NCI-H187 treated with DMSO at 0.1 percent for 48 hours (cell line): ENCODE measurements around the gene BRPF1.
A peak's percentile ranks its signal among the peaks of the same experiment; 100 is the strongest.

Experiments
- DNase-seq: peaks from one replicate; lab custom pipeline; 2025; lab: John Stamatoyannopoulos, UW

The BRPF1 gene

GRCh38 chr3:9701711-9702110 is 29.8 kb upstream of the BRPF1 start:
- DNase-seq, result no peak

DNA sequence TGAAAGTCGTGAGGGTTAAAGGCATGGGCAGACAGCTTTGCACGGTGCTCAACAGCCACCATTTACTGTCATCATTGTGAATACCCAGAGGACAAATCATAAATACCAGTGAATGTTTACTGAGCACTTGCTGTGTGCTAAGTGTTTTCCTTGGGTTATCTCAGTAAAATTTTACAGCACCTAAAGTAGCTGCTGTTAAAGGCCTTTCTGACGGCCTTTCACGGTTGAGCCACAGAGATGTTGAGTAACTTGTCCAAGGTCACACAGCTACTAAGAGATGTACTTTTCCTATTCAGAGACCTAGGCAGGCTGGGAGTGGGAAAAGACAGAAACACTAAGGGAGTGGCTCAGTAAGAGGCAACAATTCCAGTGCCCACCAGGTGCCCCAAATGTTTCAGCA is 28.3 kb upstream of the BRPF1 start:
- DNase-seq, result no peak

DNA sequence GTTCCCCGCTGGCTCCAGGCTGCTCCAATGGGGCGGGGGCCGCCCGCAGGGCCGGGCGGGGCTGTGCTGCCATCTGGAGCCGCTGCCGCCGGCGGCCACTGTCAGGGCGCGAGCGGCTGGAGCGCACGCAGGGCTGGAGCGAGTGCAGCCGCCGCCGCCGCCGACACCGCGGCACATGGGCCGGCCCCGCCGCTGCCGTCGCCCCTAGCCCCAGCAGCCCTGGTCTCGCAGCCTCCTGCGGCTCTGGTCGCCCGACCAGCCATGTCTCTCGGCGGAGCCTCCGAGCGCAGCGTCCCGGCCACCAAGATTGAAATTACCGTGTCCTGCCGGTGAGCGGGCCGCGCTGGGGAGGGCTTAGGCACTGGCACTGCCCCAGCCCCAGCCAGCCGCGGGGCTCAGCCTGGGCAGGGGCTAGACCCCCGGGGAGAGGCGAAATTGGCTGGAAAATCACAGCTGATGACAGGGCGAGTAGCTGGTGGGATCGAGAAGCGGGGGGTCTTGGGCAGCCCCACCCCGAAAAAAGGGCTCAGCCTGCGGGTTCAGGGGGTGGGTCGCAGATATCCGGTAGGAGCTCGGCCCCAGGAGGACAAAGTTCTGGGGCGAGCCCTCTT is 27.7 kb upstream of the BRPF1 start, which contains the start of gene CPNE9:
Gene CPNE9 (plus strand): TSS at position 98 of the 611 bp plus-strand sequence. CDS start 164 bp downstream, at position 262.
- no peak for DNase-seq

- no peak for DNase-seq
Observed at GRCh38 chr3:9704347-9705322, 26.9 kb upstream of the BRPF1 start.

- no peak for DNase-seq
Observed at GRCh38 chr3:9710174-9710739, 21.3 kb upstream of the BRPF1 start.

DNA sequence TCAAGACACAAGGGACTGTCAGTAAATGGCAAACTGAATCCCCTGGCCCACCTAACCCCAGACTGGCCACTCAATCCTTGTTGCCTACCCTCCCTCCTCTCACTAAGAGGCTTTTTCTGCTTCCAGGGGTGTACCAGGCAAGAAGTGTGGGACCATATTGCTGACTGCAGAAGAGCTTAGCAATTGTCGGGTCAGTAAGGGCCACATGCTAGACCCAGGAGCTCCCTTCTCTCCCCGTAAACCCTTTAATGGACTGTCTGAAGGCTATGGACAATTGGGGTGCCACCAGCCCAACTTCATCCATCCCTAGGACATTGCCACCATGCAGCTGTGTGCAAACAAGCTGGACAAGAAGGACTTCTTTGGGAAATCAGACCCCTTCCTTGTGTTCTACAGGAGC is 19.1 kb upstream of the BRPF1 start:
- no peak for DNase-seq

GRCh38 chr3:9713142-9713541 is 18.4 kb upstream of the BRPF1 start:
- no peak for DNase-seq

DNA sequence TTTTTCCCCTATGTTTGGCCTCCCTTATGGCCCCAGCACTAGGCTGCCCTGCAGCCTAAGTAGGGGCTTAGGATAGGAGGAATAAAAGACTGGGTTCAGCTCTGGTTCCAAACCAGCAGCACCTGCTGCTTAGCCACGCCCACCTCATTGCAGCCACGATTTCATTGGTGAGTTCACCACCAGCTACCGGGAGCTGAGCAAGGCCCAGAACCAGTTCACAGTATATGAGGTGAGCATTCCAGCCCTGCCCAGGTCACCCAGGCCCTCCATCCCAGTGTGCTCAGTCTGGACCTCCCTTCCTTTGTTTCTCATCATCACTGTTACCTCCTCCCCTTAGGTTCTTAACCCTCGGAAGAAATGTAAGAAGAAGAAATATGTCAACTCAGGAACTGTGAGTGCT is 16.4 kb upstream of the BRPF1 start:
- DNase-seq, result no peak

DNA sequence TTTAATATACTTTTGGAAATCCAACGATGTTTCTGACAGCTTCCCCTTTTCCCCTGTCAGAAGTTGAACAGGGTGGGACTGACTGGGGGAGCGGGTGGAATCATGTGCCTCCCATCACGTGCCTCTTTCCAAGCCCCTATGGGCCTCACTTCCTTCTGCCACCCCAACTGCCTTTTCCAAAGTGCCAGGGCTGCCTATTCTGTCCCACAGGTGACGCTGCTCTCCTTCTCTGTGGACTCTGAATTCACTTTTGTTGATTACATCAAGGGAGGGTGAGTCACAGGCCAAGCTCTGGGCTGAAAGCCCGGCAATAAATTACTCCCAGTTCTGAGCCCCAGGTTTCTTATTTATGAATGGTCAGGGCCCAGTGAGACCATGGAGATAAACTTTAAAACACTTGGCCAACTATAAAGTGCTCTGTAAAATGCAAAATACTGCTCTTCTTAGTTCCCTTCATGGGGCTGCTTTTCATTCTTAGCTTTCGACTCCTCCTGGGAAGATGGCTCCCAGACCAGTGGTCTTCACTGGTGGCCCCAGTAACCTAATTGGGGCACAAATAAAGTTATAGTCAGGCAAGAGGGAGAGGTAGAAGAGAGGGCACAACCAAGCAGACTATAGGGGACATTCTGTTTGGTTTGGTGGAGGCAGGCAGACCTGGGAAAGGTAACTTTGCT is 15.6 kb upstream of the BRPF1 start:
- DNase-seq, result no peak

- DNase-seq, result no peak
Observed at GRCh38 chr3:9716801-9717555, 14.6 kb upstream of the BRPF1 start.

DNA sequence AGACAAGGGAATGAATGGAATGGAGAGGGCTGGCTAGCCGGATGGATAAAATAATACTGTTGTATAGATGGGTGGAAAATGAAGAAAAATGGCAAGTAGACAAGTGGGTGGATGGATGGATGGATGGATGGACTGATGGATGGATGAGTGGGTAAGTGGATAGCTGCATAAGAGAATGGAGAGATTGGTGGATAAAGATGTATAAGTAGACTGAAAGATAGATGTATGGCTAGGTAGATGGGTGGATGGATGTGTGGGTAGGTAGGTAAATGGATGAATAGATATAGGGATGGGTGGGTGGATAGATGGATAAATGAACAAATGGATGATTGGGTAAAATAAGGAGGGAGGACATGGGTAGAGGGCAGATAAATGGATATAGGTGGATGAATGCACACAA is 14.0 kb upstream of the BRPF1 start:
- no peak for DNase-seq

- no peak for DNase-seq
Observed at GRCh38 chr3:9718118-9718517, 13.4 kb upstream of the BRPF1 start.

- DNase-seq, result no peak
Observed at GRCh38 chr3:9721015-9721699, 10.4 kb upstream of the BRPF1 start.

DNA sequence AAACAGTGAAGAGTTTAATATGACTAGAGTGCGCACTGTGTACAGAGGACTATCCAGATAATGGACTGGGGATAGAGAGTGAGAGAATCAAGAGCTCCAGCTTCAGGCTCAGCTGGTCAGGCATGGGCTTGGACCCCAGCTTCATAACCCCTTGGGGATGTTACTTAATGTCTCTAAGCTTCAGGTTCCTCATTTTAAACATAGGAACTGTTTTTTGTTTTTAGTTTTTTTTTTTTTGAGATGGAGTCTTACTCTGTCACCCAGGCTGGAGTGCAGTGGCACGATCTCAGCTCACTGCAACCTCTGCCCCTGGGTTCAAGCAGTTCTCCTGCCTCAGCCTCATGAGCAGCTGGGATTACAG is 9.9 kb upstream of the BRPF1 start:
- DNase-seq, result no peak

DNA sequence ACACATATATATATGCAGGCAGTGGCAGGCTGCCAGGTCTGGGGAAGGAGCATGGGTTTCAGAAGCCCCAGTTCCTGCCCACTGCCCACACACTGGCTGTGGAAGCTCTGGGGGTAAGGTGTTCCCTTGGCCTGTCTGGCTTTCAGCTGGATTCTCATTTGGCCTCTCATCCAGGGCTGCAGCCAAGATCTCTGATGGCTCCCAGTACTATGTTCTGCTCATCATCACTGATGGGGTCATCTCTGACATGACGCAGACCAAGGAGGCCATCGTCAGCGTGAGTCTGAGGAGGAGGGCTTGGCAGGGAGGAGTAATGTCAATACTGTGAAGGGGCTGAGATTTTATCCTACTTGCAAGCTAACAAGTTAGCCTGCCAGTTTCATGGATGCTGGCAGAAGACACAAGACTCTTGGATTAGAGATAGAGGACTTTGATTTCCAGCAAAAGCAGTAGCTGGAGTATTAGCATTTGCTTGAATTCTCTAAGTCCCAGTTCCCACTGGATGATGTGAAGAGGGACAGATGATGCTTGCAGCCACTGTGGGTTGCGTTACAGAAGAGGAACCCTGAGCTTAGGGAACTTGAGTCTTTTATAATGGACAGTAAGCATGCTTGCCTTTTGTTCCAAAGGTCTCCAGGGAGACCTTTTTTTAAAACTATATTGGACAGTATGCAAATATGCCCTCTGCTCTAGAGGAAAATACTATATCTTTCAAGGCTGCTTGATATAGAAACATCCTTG is 5.6 kb upstream of the BRPF1 start:
- DNase-seq, result no peak

DNA sequence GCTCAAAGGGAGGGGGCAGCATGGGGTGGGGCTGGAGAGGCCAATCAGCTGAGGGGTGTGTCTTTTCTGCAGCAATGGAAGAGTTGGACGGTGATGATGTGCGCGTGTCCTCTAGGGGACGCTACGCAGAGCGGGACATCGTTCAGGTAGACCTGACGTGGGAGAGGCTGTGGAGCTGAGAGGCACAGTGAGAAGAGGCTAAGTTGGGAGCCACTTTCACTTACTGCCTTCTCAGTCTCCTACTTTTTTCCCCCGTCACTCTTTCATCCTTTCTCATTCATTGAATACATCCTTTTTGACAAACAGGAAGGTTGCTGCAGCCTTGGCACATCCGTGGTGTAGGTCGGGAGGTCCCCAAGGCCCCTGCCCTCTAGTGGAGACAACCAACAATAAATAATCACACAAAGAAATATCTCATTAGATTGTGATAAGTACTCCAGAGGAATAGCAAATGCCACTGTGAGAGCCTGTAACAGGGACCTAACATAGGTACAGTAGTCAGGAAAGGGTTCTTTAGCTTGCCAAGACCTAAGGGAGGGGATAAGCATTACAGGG is 4.4 kb upstream of the BRPF1 start:
- DNase-seq, result no peak

DNA sequence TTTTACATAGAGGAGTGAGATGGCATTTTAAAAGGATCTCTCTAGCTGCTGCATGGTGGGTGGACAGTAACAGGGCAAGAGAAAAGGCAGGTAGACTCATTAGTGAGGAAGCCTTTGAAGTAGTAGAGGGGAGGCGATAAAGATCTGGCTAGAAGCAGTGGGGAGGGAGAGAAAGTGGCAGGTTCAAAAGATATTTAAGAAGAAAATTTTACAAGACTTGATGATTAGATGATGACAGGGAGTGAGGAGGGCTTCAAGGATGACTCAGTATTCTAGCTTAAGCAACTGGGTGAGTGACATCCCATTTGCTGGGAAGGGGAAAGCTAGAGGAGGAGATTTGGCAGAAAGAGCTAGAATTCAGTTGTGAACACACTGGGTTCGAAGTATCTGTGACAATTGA is 3.8 kb upstream of the BRPF1 start:
- no peak for DNase-seq

DNA sequence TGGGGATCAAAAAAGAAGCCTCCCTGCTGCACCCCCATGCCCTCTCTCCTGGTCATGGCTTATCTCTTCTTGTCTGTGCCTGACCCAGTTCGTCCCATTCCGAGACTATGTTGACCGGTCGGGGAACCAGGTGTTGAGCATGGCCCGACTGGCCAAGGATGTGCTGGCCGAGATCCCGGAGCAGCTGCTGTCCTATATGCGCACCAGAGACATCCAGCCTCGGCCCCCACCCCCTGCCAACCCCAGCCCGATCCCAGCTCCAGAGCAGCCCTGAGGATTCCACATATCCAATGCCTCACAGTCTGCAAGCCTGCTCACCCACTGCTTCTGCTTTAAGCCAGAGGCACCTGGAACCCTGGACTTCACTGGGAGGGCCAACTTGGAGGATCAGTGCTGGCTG is 2.1 kb upstream of the BRPF1 start:
- DNase-seq, result no peak

- DNase-seq, result peak; percentile 6
Observed at GRCh38 chr3:9730657-9731205, 804 bp upstream of the BRPF1 start.
